Peyer's patch (tissue), 4 donors: ENCODE measurements around the gene ANO10. TPM values are rescaled to one million over a fixed set of nuclear protein-coding genes. Genes with fewer than 3 reads are reported as not detected.

Experiments
- DNase-seq, 3 donors: peaks; one replicate each; pipeline ENCODE4 v3.0.0-alpha.2; 2017 to 2019
- H3K27ac ChIP-seq, 4 donors: fragments of 200-600 bp; sonication (generic); one replicate each; pipeline ENCODE4 v1.5.1; 2016 to 2019
- H3K27me3 ChIP-seq, 2 donors: fragments of 200-600 bp; sonication (generic); one replicate each; pipeline ENCODE4 v1.5.1; 2019
- H3K36me3 ChIP-seq, 3 donors: fragments of 200-600 bp; sonication (generic); one replicate each; pipeline ENCODE4 v1.5.1; 2016 to 2019
- H3K4me1 ChIP-seq, 4 donors: fragments of 200-600 bp; sonication (generic); one replicate each; pipeline ENCODE4 v1.5.1; 2016 to 2019
- H3K4me3 ChIP-seq, 4 donors: fragments of 200-600 bp; sonication (generic); 1 replicate in 3 of 4; 2 replicates in 1 of 4; pipeline ENCODE4 v1.5.1; 2016 to 2019; ENCODE audit warnings: mild to moderate bottlenecking in 1 of 4
- H3K9me3 ChIP-seq, 4 donors: fragments of 200-600 bp; sonication (generic); one replicate each; pipeline ENCODE4 v1.5.1; 2016 to 2019; ENCODE audit warnings: mild to moderate bottlenecking in 1 of 4
- CTCF ChIP-seq, 6 experiments: fragments of 450-650 bp in 4 of 6; fragments of 200-600 bp in 2 of 6; sonication (generic) in 1 of 6; IDR thresholded peaks; one replicate each; pipeline ENCODE4 v1.5.1; 2017 to 2019; ENCODE audit warnings: antibody characterized with exemption in 6 of 6, mild to moderate bottlenecking in 3 of 6, moderate library complexity in 1 of 6
- POLR2A ChIP-seq, 2 donors: fragments of 450-650 bp; IDR thresholded peaks; one replicate each; pipeline ENCODE4 v1.5.1; 2017; ENCODE audit warnings: antibody characterized with exemption in 2 of 2, mild to moderate bottlenecking in 2 of 2, moderate library complexity in 2 of 2
- total RNA-seq, 4 donors: library from RNA; depleted of rRNA; stranded (reverse); fragments of >200 nt; gene quantifications; one replicate each; pipeline ENCODE4 v1.1.0, GENCODE V29; 2016

ANO10 gene
- total RNA-seq, 4 donors from 2014 or later = 33.8 to 110 (median 70.0) TPM

- TF ChIP-seq POLR2A (IDR thresholded peaks at IDR 0.05) = no peak
- TF ChIP-seq CTCF (IDR thresholded peaks at IDR 0.05) = no peak
- H3K27me3 ChIP-seq = no peaks in the 10 kb centered on the region
- no peak overlapping the region for H3K27ac ChIP-seq
- H3K4me1 ChIP-seq = no peaks in the 10 kb centered on the region
- DNase-seq = no peak
- no peak overlapping the region for H3K4me3 ChIP-seq
- H3K9me3 ChIP-seq = no peaks in the 10 kb centered on the region
- no peaks in the 10 kb centered on the region for H3K36me3 ChIP-seq
Observed at GRCh38 chr3:43399034-43399433, 222.8 kb downstream of the ANO10 start.

GRCh38 chr3:43394041-43394554 is 227.7 kb downstream of the ANO10 start:
- DNase-seq = no peak
- H3K9me3 ChIP-seq = no peaks in the 10 kb centered on the region
- no peak overlapping the region for H3K4me3 ChIP-seq
- TF ChIP-seq CTCF (IDR thresholded peaks at IDR 0.05) = no peak
- TF ChIP-seq POLR2A (IDR thresholded peaks at IDR 0.05) = no peak
- H3K4me1 ChIP-seq = peaks cover 0 to 6% (median 0%) of the 10 kb centered on the region in 4 donors
- no peaks in the 10 kb centered on the region for H3K36me3 ChIP-seq
- H3K27ac ChIP-seq = peak overlapping the region in 1 of 4 donors; percentile 29
- H3K27me3 ChIP-seq = no peaks in the 10 kb centered on the region

- Histone ChIP-seq H3K9me3 (no peaks in the 10 kb centered on the region), H3K36me3 (no peaks in the 10 kb centered on the region), H3K4me1 (peaks cover 0 to 6% (median 0%) of the 10 kb centered on the region in 4 donors), H3K27ac (peak overlapping the region in 1 of 4 donors; percentile 16), H3K27me3 (no peaks in the 10 kb centered on the region), H3K4me3 (no peak overlapping the region)
- no peak for DNase-seq
- TF ChIP-seq CTCF (IDR thresholded peaks at IDR 0.05) = no peak
- no peak for TF ChIP-seq POLR2A (IDR thresholded peaks at IDR 0.05)
Observed at GRCh38 chr3:43391621-43392020, 230.2 kb downstream of the ANO10 start.

GRCh38 chr3:43390255-43390588 is 231.6 kb downstream of the ANO10 start:
- no peaks in the 10 kb centered on the region for H3K36me3 ChIP-seq
- no peaks in the 10 kb centered on the region for H3K9me3 ChIP-seq
- no peak for TF ChIP-seq CTCF (IDR thresholded peaks at IDR 0.05)
- no peak for TF ChIP-seq POLR2A (IDR thresholded peaks at IDR 0.05)
- peak overlapping the region; percentile 53 to 76 (median 68) for H3K27ac ChIP-seq
- DNase-seq = no peak
- no peaks in the 10 kb centered on the region for H3K27me3 ChIP-seq
- H3K4me3 ChIP-seq = no peak overlapping the region
- peaks cover 0 to 6% (median 0%) of the 10 kb centered on the region in 4 donors for H3K4me1 ChIP-seq

GRCh38 chr3:43389388-43390254 is 232.2 kb downstream of the ANO10 start:
- no peak for TF ChIP-seq CTCF (IDR thresholded peaks at IDR 0.05)
- TF ChIP-seq POLR2A (IDR thresholded peaks at IDR 0.05) = no peak
- Histone ChIP-seq H3K36me3 (no peaks in the 10 kb centered on the region), H3K27me3 (no peaks in the 10 kb centered on the region), H3K4me1 (peaks cover 0 to 6% (median 0%) of the 10 kb centered on the region in 4 donors), H3K9me3 (no peaks in the 10 kb centered on the region), H3K4me3 (no peak overlapping the region), H3K27ac (peak overlapping the region; percentile 53 to 76 (median 68))
- DNase-seq = peak in 2 of 3 donors; percentile 67 to 83
